WTC11 (cell line): ENCODE data around the gene PRSS57. TPM values are rescaled to one million over a fixed set of nuclear protein-coding genes. Genes with fewer than 3 reads are reported as not detected.

Source experiments
- ATAC-seq: fragments of 200-7000 bp; cut with Tn5 transposase; 2 replicates; pipeline ENCODE4 v1.10.0; 2021; ENCODE audit warnings: mild to moderate bottlenecking, moderate library complexity
- CTCF ChIA-PET: fragments of 300-600 bp; sonication (Branson Sonifier 250); formaldehyde crosslinking; loops from one replicate; lab custom pipeline; 2021; ENCODE audit warnings: antibody characterized with exemption; lab: Charles Lee
- POLR2A ChIA-PET: fragments of 350-600 bp; sonication (Branson Sonifier 250); formaldehyde crosslinking; loops from one replicate; lab custom pipeline; 2021; ENCODE audit warnings: antibody characterized with exemption; lab: Charles Lee
- DNase-seq: peaks from one replicate; pipeline ENCODE4 v3.0.0; 2021; ENCODE audit warnings: low spot score
- H3K27ac Mint-ChIP-seq: 2 replicates; pipeline ENCODE4 v1.8.0; 2021; ENCODE audit warnings: mixed read lengths
- H3K27me3 Mint-ChIP-seq: 2 replicates; pipeline ENCODE4 v1.8.0; 2021; ENCODE audit warnings: low read depth, mild to moderate bottlenecking, moderate library complexity, mixed read lengths
- H3K36me3 Mint-ChIP-seq: 2 replicates; pipeline ENCODE4 v1.8.0; 2021; ENCODE audit warnings: mixed read lengths
- H3K4me1 Mint-ChIP-seq: 2 replicates; pipeline ENCODE4 v1.8.0; 2022; ENCODE audit warnings: mixed read lengths
- H3K4me3 Mint-ChIP-seq: 2 replicates; pipeline ENCODE4 v1.8.0; 2021; ENCODE audit warnings: mild to moderate bottlenecking, moderate library complexity, mixed read lengths
- H3K9me3 Mint-ChIP-seq: 2 replicates; pipeline ENCODE4 v1.8.0; 2021; ENCODE audit warnings: mixed read lengths
- ATF3 ChIP-seq: sonication (generic); formaldehyde crosslinking; conservative IDR thresholded peaks from 2 replicates; pipeline ENCODE4 v1.8.1; 2022; ENCODE audit warnings: mild to moderate bottlenecking, missing genetic modification reagents
- ESRRA ChIP-seq: sonication (generic); formaldehyde crosslinking; IDR thresholded peaks from 2 replicates; pipeline ENCODE4 v1.8.1; 2022; ENCODE audit warnings: mild to moderate bottlenecking, missing genetic modification reagents, borderline replicate concordance
- FOXJ3 ChIP-seq: sonication (generic); formaldehyde crosslinking; IDR thresholded peaks from 2 replicates; pipeline ENCODE4 v1.9.0; 2021; ENCODE audit warnings: missing genetic modification reagents, mild to moderate bottlenecking, borderline replicate concordance
- FOXP4 ChIP-seq: sonication (generic); formaldehyde crosslinking; IDR thresholded peaks from 2 replicates; pipeline ENCODE4 v1.8.0; 2022; ENCODE audit warnings: mild to moderate bottlenecking, missing genetic modification reagents
- NFE2L1 ChIP-seq: sonication (generic); formaldehyde crosslinking; IDR thresholded peaks from 2 replicates; pipeline ENCODE4 v1.8.1; 2023; ENCODE audit warnings: missing genetic modification reagents
- NFYB ChIP-seq: sonication (generic); formaldehyde crosslinking; conservative IDR thresholded peaks from 2 replicates; pipeline ENCODE4 v1.8.0; 2022; ENCODE audit warnings: low read depth, missing genetic modification reagents
- NR1H2 ChIP-seq: sonication (generic); formaldehyde crosslinking; IDR thresholded peaks from 2 replicates; pipeline ENCODE4 v1.9.0; 2021; ENCODE audit warnings: mild to moderate bottlenecking, moderate library complexity, missing genetic modification reagents
- SOX15 ChIP-seq: fragments of 250-450 bp; sonication (Bioruptor Pico); IDR thresholded peaks from 2 replicates; pipeline ENCODE4 v1.9.0; 2021; ENCODE audit warnings: mild to moderate bottlenecking
- SP1 ChIP-seq: sonication (generic); formaldehyde crosslinking; conservative IDR thresholded peaks from 2 replicates; pipeline ENCODE4 v1.8.1; 2022; ENCODE audit warnings: missing genetic modification reagents
- STAT6 ChIP-seq: sonication (generic); formaldehyde crosslinking; conservative IDR thresholded peaks from 2 replicates; pipeline ENCODE4 v1.8.1; 2023; ENCODE audit warnings: mild to moderate bottlenecking, low read depth, missing genetic modification reagents, moderate library complexity
- TEAD4 ChIP-seq: sonication (generic); formaldehyde crosslinking; IDR thresholded peaks from 2 replicates; pipeline ENCODE4 v1.8.0; 2022; ENCODE audit warnings: mild to moderate bottlenecking, missing genetic modification reagents
- ZMAT4 ChIP-seq: fragments of 250-450 bp; sonication (Bioruptor Pico); IDR thresholded peaks from 2 replicates; pipeline ENCODE4 v1.9.0; 2021; ENCODE audit warnings: mild to moderate bottlenecking
- ZNF232 ChIP-seq: sonication (generic); formaldehyde crosslinking; IDR thresholded peaks from 2 replicates; pipeline ENCODE4 v1.8.0; 2022; ENCODE audit warnings: mild to moderate bottlenecking, missing genetic modification reagents
- ZNF512 ChIP-seq: sonication (generic); formaldehyde crosslinking; IDR thresholded peaks from 2 replicates; pipeline ENCODE4 v1.8.1; 2022; ENCODE audit warnings: missing genetic modification reagents, borderline replicate concordance
- ZNF671 ChIP-seq: fragments of 250-450 bp; sonication (Bioruptor Pico); IDR thresholded peaks from 2 replicates; pipeline ENCODE4 v1.8.0; 2021; ENCODE audit warnings: mild to moderate bottlenecking
- total RNA-seq: library from RNA; stranded (reverse); gene quantifications from 3 replicates; pipeline ENCODE4 v1.2.3, GENCODE V29; 2021
- TF ChIP-seq, protein P1 (sequence below): sonication (generic); formaldehyde crosslinking; IDR thresholded peaks from 2 replicates; pipeline ENCODE4 v1.8.0; 2022; ENCODE audit warnings: mild to moderate bottlenecking, missing genetic modification reagents
- TF ChIP-seq, protein P2 (sequence below): sonication (generic); formaldehyde crosslinking; IDR thresholded peaks from 2 replicates; pipeline ENCODE4 v1.8.0; 2022; ENCODE audit warnings: mild to moderate bottlenecking, missing genetic modification reagents

PRSS57 gene
- total RNA-seq, 1 experiment from 2014 or later = not detected

DNA sequence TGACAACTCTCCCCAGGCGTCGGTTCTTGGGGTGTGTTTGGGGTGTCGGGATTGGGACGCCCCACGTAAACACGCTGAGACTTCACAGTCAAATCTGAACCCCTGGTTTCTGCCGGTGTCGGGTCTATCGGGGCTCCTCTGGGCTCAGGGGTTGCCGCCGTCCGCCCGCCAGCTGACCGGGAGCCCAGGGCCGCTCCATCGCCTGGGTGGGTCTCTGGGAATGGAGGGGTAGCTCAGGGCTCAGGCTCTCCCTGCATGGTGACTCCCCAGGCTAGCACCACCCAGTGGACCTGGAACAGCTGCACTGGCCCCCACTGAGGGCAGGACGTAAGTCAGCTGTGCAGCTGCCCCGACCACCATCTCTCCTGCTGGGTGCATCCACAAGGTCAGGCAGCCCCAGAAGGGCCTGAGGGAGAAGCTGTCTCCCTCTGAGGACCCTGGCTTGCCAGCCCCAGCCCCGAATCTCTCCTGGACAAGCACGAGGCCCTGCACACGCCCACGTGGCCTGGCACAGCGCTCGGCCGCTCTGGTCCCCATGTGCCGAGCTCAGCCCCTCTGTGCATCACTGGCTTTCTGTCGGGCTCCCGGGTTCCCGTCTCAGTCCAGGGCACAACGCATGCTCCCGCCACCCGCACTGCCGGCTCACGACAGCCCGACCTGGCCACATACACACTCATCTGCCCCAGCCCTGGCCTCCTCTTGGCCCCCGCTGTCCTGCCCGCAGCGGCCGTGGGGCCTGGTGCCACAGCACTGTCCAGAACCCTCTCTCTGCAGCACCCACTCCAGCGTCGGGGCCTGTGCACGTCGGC lies 38.3 kb downstream of the PRSS57 start:
- no peaks in the 10 kb centered on the region for H3K36me3 Mint-ChIP-seq
- no peaks in the 10 kb centered on the region for H3K9me3 Mint-ChIP-seq
- H3K4me1 Mint-ChIP-seq = peaks cover 16% of the 10 kb centered on the region
- H3K27ac Mint-ChIP-seq = no peak overlapping the region
- no peaks in the 10 kb centered on the region for H3K27me3 Mint-ChIP-seq
- TF ChIP-seq NFE2L1 = no peak
- TF ChIP-seq, all 79 proteins: peak for 0
- H3K4me3 Mint-ChIP-seq = no peak overlapping the region
- CTCF ChIA-PET = interaction anchor here (1.0 to 1.4 kb wide), 2 partner anchors 13 to 23 kb away, joined by 3 to 4 read pairs; no protein-coding TSS in a partner anchor
- ATAC-seq = no peak
- POLR2A ChIA-PET = no interaction called here
- no peak for DNase-seq

DNA sequence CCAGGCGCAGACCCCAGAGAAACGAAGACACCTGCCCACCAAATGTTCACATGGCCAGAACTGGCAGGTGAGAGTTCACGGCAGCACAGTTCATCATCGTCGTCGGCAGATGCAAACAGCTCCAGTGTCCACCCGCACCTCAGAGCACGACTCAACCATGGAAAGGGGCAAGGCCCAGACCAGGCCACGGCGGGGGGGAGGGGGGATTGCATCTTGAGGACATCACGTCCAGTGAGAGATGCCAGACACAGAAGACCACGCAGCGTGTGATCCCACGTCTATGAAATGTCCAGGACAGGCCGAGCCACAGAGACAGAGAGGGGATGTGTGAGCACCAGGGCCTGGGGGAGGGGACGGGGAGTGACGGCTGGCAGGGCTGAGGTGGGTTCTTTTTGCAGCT lies 39.6 kb downstream of the PRSS57 start:
- H3K27ac Mint-ChIP-seq = peak overlapping the region; percentile 53
- no peak for TF ChIP-seq ZMAT4 (CRISPR knock-in tag)
- TF ChIP-seq, protein P1, sequence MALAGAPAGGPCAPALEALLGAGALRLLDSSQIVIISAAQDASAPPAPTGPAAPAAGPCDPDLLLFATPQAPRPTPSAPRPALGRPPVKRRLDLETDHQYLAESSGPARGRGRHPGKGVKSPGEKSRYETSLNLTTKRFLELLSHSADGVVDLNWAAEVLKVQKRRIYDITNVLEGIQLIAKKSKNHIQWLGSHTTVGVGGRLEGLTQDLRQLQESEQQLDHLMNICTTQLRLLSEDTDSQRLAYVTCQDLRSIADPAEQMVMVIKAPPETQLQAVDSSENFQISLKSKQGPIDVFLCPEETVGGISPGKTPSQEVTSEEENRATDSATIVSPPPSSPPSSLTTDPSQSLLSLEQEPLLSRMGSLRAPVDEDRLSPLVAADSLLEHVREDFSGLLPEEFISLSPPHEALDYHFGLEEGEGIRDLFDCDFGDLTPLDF (CRISPR knock-in tag) = no peak
- TF ChIP-seq NR1H2 (CRISPR knock-in tag) = no peak
- no peak for TF ChIP-seq ZNF232 (CRISPR knock-in tag)
- H3K36me3 Mint-ChIP-seq = no peaks in the 10 kb centered on the region
- POLR2A ChIA-PET = interaction anchor here (1.0 kb wide), 1 partner anchor 144 kb away, joined by 3 read pairs; no protein-coding TSS in a partner anchor
- CTCF ChIA-PET = interaction anchor here (1.4 kb wide), 1 partner anchor 23 kb away, joined by 4 read pairs; no protein-coding TSS in a partner anchor
- no peak for ATAC-seq
- H3K27me3 Mint-ChIP-seq = no peaks in the 10 kb centered on the region
- peaks cover 3% of the 10 kb centered on the region; the same call in 1 of the 2 replicates for H3K4me1 Mint-ChIP-seq
- H3K4me3 Mint-ChIP-seq = no peak overlapping the region
- DNase-seq = no peak
- H3K9me3 Mint-ChIP-seq = no peaks in the 10 kb centered on the region

DNA sequence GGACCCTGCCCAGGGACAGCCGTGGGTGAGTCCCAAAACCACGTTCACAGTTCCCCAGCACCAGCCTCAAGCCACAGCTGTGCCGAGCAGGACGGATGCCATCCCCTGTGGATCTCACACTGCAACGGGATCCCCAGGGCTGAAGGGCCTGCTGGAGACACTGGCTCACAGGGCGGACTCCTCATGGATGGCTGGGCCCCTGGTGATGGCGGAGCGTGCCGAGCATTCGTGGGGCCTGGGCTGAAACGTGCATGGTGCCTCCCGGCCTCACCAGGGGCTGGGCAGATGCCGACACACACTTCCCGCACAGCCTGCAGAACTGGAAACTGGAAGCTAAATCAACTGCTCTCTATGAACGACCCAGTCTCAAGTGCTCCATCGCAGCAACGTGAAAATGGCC lies 41.8 kb downstream of the PRSS57 start:
- Mint-ChIP-seq H3K36me3 (no peaks in the 10 kb centered on the region), H3K27me3 (no peaks in the 10 kb centered on the region), H3K27ac (no peak overlapping the region), H3K4me1 (no peaks in the 10 kb centered on the region), H3K9me3 (no peaks in the 10 kb centered on the region), H3K4me3 (no peak overlapping the region)
- ChIA-PET CTCF (no interaction called here), POLR2A (no interaction called here)
- TF ChIP-seq ZNF671 (CRISPR knock-in tag) (no peak), TEAD4 (CRISPR knock-in tag) (no peak), FOXP4 (no peak), ESRRA (no peak)
- DNase-seq (no peak), ATAC-seq (no peak)

GRCh38 chr19:652467-653389 lies 42.5 kb downstream of the PRSS57 start:
- ATAC-seq = no peak
- Mint-ChIP-seq H3K27me3 (no peaks in the 10 kb centered on the region), H3K4me1 (no peaks in the 10 kb centered on the region), H3K36me3 (no peaks in the 10 kb centered on the region), H3K27ac (no peak overlapping the region), H3K4me3 (no peak overlapping the region), H3K9me3 (no peaks in the 10 kb centered on the region)
- no peak for DNase-seq
- POLR2A ChIA-PET = no interaction called here
- CTCF ChIA-PET = no interaction called here
- TF ChIP-seq NFYB (CRISPR knock-in tag) = no peak
- TF ChIP-seq STAT6 (CRISPR knock-in tag) = no peak
- no peak for TF ChIP-seq SOX15 (CRISPR knock-in tag)
- TF ChIP-seq ZNF232 (CRISPR knock-in tag) = no peak
- TF ChIP-seq, protein P2, sequence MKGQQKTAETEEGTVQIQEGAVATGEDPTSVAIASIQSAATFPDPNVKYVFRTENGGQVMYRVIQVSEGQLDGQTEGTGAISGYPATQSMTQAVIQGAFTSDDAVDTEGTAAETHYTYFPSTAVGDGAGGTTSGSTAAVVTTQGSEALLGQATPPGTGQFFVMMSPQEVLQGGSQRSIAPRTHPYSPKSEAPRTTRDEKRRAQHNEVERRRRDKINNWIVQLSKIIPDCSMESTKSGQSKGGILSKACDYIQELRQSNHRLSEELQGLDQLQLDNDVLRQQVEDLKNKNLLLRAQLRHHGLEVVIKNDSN (CRISPR knock-in tag) = no peak
- TF ChIP-seq ATF3 = no peak
- TF ChIP-seq FOXJ3 (CRISPR knock-in tag) = no peak
- no peak for TF ChIP-seq ZNF512 (CRISPR knock-in tag)
- no peak for TF ChIP-seq SP1 (CRISPR knock-in tag)
